GM06990 (cell line): ENCODE data around the gene MORN4.

ENCODE experiments used
- DNase-seq: peaks from one replicate; pipeline ENCODE4 v3.0.0-alpha.2; 2011; ENCODE audit not compliant: insufficient read length; ENCODE audit errors: extremely low read depth
- H3K27me3 ChIP-seq: replicated peaks from 2 replicates; pipeline ENCODE4 v1.6.0; 2011; ENCODE audit warnings: low read length; ENCODE audit not compliant: control insufficient read depth, insufficient read depth
- H3K36me3 ChIP-seq: 2 replicates; pipeline ENCODE4 v1.5.1; 2011; ENCODE audit warnings: low read length; ENCODE audit not compliant: control insufficient read depth, insufficient read depth
- H3K4me3 ChIP-seq: replicated peaks from 2 replicates; pipeline ENCODE4 v1.5.1; 2011; ENCODE audit warnings: low read depth, mild to moderate bottlenecking, control low read depth, low read length
- CTCF ChIP-seq: IDR thresholded peaks from 2 replicates; pipeline ENCODE4 v1.5.1; 2011; ENCODE audit warnings: low read length, control low read depth, mild to moderate bottlenecking, inconsistent platforms; ENCODE audit not compliant: insufficient read depth, poor library complexity, severe bottlenecking

The MORN4 gene

GRCh38 chr10:97599272-97599619, 34.1 kb downstream of the MORN4 start:
- DNase-seq, result no peak
- Histone ChIP-seq H3K36me3 (no peaks in the 10 kb centered on the region), H3K4me3 (no peak overlapping the region), H3K27me3 (no peaks in the 10 kb centered on the region; the same call in 1 of the 2 replicates)
- no peak for TF ChIP-seq CTCF

- DNase-seq, result no peak
- Histone ChIP-seq H3K4me3 (no peak overlapping the region), H3K36me3 (no peaks in the 10 kb centered on the region), H3K27me3 (no peaks in the 10 kb centered on the region; the same call in 1 of the 2 replicates)
- no peak for TF ChIP-seq CTCF
Measured at GRCh38 chr10:97598407-97599271, 34.7 kb downstream of the MORN4 start.

GRCh38 chr10:97597778-97598177, 35.5 kb downstream of the MORN4 start:
- Histone ChIP-seq H3K36me3 (no peaks in the 10 kb centered on the region), H3K4me3 (no peak overlapping the region), H3K27me3 (no peaks in the 10 kb centered on the region; the same call in 1 of the 2 replicates)
- DNase-seq, result no peak
- no peak for TF ChIP-seq CTCF

- H3K4me3 ChIP-seq, result no peak overlapping the region
- no peak for TF ChIP-seq CTCF
- no peak for DNase-seq
- no peaks in the 10 kb centered on the region for H3K36me3 ChIP-seq
- no peaks in the 10 kb centered on the region; the same call in 1 of the 2 replicates for H3K27me3 ChIP-seq
Measured at GRCh38 chr10:97596101-97597082, 36.9 kb downstream of the MORN4 start.

- DNase-seq, result no peak
- H3K27me3 ChIP-seq, result no peaks in the 10 kb centered on the region; the same call in 1 of the 2 replicates
- no peaks in the 10 kb centered on the region for H3K36me3 ChIP-seq
- TF ChIP-seq CTCF, result no peak
- H3K4me3 ChIP-seq, result no peak overlapping the region
Measured at GRCh38 chr10:97593421-97593820, 39.9 kb downstream of the MORN4 start.
